Measurements from ENCODE around the gene ARHGAP23.
"Not testable (repeated sequence)": the region's sequence is repeated elsewhere in the genome, so short reads cannot be mapped to it uniquely, and the experiment has no call there.

Gene ARHGAP23

DNA sequence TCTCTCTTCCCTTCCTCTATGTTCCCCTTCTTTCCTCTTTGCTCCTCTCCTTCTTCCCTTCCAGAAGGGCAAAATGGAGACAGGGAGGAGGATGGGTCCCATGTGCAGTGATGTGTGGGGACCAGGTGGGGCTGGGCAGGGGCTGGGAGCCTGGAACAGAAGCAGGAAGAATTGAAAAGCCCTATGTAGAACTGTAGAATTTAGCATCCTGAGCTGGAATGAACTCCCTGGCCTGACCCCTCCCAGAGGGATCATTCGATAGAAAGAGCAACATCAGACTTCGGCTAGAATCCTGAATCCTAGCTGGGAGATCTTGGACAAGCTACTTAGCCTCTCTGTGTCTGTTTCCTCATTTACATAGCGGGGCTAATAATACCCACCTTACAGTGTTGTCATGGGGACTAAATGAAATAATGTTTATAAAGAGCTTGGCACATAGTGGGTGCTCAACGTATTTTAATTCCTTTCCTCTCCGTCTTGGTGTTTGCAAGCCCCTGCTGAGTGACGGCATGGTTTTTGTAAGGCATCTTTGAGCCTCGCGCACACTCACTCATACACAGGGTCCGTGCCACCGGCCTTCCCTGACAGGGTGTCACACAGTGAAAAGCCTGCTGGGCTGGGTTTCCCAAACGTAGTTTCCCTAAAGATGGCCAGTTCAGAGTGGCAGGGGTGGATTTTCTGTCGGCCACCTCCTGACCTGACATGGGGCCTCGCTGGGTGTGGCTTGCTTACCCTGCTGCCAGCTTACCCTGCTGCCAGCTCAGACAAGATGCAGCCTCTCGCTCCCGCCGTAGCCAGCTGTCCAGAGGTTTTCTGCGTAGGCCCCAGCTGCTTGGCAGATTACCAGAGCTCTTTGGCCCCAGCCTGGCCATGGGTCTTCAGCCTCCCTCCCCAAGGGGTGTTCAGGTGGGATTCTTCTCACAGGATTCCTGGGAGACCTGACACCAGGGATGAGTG, 6.1 kb upstream of the ARHGAP23 start:
- no peak for DNase-seq (ENCODE audit: low read depth)

DNA sequence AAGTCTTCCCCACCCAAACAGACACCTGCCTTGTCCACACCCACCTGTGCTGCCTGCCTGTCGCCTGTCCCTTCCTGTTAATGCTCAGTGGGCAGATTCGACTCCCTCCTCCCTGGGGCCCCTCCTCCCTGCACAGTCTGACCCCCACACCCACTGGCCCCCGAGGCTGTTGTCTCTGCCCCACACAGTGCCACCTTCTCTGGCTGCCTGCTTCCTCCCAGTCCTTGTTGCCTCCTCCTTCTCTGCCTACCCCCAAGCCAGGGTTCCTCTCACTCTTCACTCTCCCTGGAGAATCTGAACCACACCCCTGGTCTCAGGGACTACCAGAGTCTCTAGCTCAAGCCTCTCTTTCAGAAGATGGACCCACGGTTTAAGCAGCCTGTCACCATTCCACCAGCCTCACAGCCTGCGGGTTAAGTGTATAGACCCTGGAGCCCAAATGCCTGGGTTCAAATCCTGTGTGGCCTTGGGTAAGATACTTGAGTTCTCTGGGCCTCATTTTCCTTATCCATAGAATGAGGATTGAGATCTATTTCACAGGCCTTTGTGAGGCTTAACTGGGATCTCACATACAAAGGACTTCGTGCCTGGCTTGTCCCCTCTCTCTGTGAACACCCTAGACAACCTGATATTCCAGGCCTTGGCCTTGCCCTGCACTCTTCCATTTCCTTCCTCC, 3.8 kb upstream of the ARHGAP23 start:
- no peak for DNase-seq (ENCODE audit: low read depth)

GRCh38 chr17:38425031-38425430, 3.2 kb upstream of the ARHGAP23 start:
- DNase-seq (ENCODE audit: low read depth), result no peak

DNA sequence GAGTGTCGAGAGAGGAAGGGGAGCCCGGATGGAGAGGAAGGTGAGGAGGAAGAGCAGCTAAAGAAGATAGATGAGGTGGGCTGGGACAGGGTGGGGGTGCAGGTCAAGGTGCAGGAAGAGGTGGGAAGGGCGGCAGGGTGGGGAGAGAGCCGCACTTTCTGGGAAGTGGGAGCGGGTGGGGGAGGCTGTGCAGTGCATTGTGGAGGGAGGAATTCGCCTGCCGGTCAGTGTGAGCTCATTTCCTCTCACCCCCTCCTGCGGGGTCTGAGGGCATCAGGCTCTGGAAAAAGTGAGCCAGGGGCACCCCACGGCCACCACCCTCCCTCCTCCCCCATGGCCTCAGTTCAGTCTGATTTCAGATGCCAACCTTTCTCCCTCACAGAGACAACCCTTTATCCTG, 2.5 kb upstream of the ARHGAP23 start:
- DNase-seq (ENCODE audit: low read depth), result no peak

- no peak for DNase-seq (ENCODE audit: low read depth)
Measured at GRCh38 chr17:38426441-38426840, 1.8 kb upstream of the ARHGAP23 start.

DNA sequence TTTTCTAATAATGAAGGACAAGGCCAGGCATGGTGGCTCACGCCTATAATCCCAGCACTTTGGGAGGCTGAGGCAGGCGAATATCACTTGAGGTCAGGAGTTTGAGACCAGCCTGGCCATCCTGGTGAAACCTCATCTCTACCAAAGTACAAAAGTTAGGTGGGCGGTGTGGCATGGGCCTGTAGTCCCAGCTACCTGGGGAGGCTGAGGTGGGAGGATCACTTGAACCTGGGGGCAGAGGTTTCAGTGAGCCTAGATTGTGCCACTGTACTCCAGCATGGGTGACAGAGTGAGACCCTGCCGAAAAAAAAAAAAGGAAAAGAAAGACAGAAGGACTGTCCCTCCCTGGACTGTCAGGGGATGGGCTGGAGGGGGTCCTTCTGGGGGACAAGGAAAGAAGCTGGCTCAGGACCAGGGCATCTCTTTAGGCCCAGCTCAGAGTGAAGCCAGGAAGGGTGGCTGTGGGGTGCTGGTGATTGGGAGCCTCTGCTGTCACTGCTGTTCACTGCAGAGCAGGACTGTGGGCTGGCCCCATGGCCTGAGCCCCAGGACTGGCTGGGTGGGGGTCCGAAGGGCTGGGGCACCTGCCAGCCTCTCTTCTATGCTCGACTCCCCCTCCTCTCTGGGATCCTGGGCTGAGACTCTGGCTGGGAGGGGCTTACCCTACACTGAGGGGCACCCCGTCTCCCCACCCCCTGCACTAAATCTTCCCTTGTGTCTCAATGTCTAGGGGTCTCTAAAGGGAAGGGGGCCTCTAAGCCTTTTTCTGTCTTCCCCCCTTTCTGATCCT, 909 bp upstream of the ARHGAP23 start:
- no peak for DNase-seq (ENCODE audit: low read depth)

DNA sequence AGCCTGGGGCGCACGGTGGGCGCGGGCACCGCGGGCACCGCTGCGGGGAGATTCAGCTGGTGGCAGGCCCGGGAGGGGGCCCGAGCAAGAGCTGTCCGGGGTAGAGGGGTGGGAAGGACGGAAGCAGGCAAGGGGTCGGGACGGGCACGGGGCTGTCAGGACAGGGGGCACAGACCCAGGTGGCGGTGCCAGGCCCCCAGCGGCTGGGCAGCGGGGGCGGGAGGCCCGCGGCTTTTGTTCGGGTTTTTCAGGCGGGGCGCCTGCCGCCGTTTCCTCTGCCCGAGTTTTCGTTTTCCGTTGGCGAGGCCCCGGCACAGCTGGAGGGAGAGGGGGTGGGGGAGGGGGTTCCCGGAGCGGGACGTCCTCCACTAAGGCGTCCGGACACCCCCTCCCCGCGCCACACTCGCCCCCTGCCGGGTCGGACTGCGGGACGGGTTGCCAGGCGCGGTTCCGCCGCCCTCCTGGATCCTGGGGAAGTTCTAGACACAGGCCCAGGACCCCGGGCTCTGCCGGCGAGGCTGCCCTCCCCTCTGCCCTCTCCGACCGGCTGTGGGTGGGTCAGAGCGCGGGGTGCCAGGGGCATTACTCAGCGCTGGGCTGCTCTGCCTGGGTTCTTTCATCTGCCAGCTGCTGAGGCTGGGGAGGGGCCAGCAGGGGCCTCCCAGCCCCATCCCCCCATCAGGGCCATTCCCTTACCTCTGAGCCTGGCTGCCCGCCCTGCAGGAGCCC, 543 bp downstream of the ARHGAP23 start:
- DNase-seq (ENCODE audit: low read depth), result no peak

DNA sequence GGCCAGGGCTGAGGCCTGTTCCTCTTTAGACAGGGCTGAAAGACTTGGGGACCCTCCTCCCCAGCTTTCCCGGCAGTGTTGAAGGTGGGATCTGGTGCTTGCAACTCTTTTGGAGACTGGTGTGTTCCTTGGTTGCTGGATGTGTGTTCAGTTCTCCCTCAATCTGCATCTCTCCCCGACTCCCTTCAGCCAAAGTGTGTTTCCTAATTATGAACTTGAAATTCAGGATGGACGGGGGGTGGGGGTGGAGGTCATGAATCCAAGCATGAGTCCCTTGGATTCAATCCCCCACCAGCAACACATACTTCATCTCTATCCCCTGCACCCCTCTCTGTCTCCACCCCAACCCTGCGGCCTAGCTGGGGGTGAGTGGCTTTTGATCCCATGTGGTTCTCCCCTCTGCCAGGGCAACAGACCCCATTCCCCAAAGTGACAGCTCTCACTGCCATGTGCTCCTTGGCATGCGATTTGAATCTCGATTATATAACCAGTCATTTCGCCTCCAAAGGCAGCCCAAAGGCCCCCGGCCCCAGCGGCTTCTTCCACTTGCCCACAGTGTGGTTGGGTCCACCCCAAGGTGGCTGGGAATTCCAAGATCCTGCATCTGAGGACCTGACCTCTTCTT, 1.3 kb downstream of the ARHGAP23 start:
- DNase-seq (ENCODE audit: low read depth), result no peak

GRCh38 chr17:38430316-38430715, 2.1 kb downstream of the ARHGAP23 start:
- no peak for DNase-seq (ENCODE audit: low read depth)

DNA sequence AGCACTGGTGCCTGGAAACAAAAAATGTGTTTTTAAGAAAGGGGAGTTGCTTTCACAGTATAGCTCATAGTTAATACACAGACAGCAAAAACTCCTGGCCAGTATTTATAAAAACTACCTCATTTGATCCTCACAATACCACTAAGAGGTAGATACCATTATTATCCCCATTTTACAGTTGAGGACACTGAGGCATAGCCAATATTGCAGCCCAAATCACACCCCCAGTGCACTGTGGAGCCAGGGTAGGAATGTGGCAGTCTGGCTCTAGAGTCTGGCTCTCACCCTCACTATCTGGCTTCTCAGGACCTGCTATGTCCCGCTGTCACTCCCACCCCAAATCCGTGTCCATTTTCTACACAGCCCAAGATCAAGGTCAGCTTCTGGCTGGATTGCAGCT, 2.6 kb downstream of the ARHGAP23 start:
- DNase-seq (ENCODE audit: low read depth), result no peak

- no peak for DNase-seq (ENCODE audit: low read depth)
Measured at GRCh38 chr17:38431346-38432145, 3.3 kb downstream of the ARHGAP23 start.

- no peak for DNase-seq (ENCODE audit: low read depth)
Measured at GRCh38 chr17:38434178-38434665, 6.0 kb downstream of the ARHGAP23 start.

- DNase-seq (ENCODE audit: low read depth), result no peak
Measured at GRCh38 chr17:38435795-38436194, 7.5 kb downstream of the ARHGAP23 start.

- DNase-seq (ENCODE audit: low read depth), result no peak
Measured at GRCh38 chr17:38436386-38436785, 8.1 kb downstream of the ARHGAP23 start.

GRCh38 chr17:38437313-38437712, 9.0 kb downstream of the ARHGAP23 start:
- DNase-seq (ENCODE audit: low read depth), result not testable (repeated sequence)

DNA sequence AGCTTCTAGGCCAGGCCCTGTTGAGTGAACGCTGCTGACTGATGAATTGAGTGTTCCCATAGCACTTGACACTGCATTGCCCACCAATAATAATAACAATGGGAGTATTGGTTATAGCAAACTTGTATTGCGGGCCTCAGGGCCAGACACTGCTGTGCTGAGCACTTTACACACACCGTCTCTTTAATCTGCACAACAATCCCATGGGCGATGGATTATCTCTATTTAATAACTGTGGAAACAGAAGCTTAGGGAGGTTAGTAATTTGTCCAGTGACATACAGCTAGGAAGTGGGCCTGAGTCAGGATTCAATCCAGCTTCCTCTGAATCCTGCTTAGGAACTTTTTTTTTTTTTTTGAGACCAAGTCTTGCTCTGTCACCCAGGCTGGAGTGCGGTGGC, 11.2 kb downstream of the ARHGAP23 start:
- no peak for DNase-seq (ENCODE audit: low read depth)

- no peak for DNase-seq (ENCODE audit: low read depth)
Measured at GRCh38 chr17:38440614-38441397, 12.5 kb downstream of the ARHGAP23 start.

- no peak for DNase-seq (ENCODE audit: low read depth)
Measured at GRCh38 chr17:38441429-38442061, 13.3 kb downstream of the ARHGAP23 start.

- no peak for DNase-seq (ENCODE audit: low read depth)
Measured at GRCh38 chr17:38442548-38442947, 14.3 kb downstream of the ARHGAP23 start.
